Fibroblast of lung (primary cell): ENCODE measurements around the gene COLGALT1. TPM values are rescaled to one million over a fixed set of nuclear protein-coding genes. Genes with fewer than 3 reads are reported as not detected.

Experiments used
- DNase-seq, 2 donors: peaks; one replicate each; pipeline versions ENCODE4 v3.0.0 to v3.0.0-alpha.2; 2010; ENCODE audit warnings: low read depth in 2 of 2
- H2AFZ ChIP-seq: 2 replicates; pipeline ENCODE4 v1.5.1; 2012; ENCODE audit warnings: low read length, control low read depth, inconsistent platforms
- H3K27ac ChIP-seq: 2 replicates; pipeline ENCODE4 v1.5.1; 2011; ENCODE audit warnings: low read length, control low read depth; ENCODE audit not compliant: insufficient read depth
- H3K27me3 ChIP-seq: 2 replicates; pipeline ENCODE4 v1.5.1; 2011; ENCODE audit warnings: mild to moderate bottlenecking, low read length; ENCODE audit not compliant: control insufficient read depth, insufficient read depth
- H3K36me3 ChIP-seq: 2 replicates; pipeline ENCODE4 v1.5.1; 2011; ENCODE audit warnings: low read length; ENCODE audit not compliant: control insufficient read depth, insufficient read depth
- H3K4me1 ChIP-seq: 2 replicates; pipeline ENCODE4 v1.5.1; 2011; ENCODE audit warnings: low read length; ENCODE audit not compliant: control insufficient read depth, insufficient read depth; ENCODE audit errors: extremely low read depth
- H3K4me2 ChIP-seq: 2 replicates; pipeline ENCODE4 v1.5.1; 2011; ENCODE audit warnings: low read length, control low read depth; ENCODE audit not compliant: insufficient read depth; ENCODE audit errors: extremely low read depth
- H3K4me3 ChIP-seq, 4 experiments: fragments of 200-600 bp in 1 of 4; sonication (generic) in 1 of 4; replicated peaks in 1 of 4; 2 replicates each; pipeline ENCODE4 v1.5.1; 2011 to 2016; ENCODE audit warnings: low read length in 4 of 4, low read depth in 3 of 4, mild to moderate bottlenecking in 3 of 4, control low read depth in 2 of 4, inconsistent platforms in 1 of 4, mixed read lengths in 1 of 4; ENCODE audit not compliant: insufficient read depth in 1 of 4; ENCODE audit errors: control extremely low read depth in 1 of 4
- H3K79me2 ChIP-seq: 2 replicates; pipeline ENCODE4 v1.5.1; 2012; ENCODE audit warnings: mild to moderate bottlenecking, low read length, inconsistent platforms; ENCODE audit not compliant: control insufficient read depth, insufficient read depth
- H3K9ac ChIP-seq: 2 replicates; pipeline ENCODE4 v1.5.1; 2011; ENCODE audit warnings: mild to moderate bottlenecking, low read length, control low read depth; ENCODE audit not compliant: insufficient read depth
- H3K9me3 ChIP-seq: 2 replicates; pipeline ENCODE4 v1.5.1; 2012; ENCODE audit warnings: low read depth, low read length; ENCODE audit not compliant: control insufficient read depth, insufficient read depth
- H4K20me1 ChIP-seq: 2 replicates; pipeline ENCODE4 v1.5.1; 2011; ENCODE audit warnings: low read length; ENCODE audit not compliant: control insufficient read depth, insufficient read depth; ENCODE audit errors: extremely low read depth
- EZH2 ChIP-seq: IDR thresholded peaks from 2 replicates; pipeline ENCODE4 v1.5.1; 2012; ENCODE audit warnings: low read length, control low read depth, mild to moderate bottlenecking; ENCODE audit errors: missing control alignments
- polyA plus RNA-seq, 2 donors: library from polyadenylated mRNA; depleted of rRNA in 1 of 2; stranded (reverse) in 1 of 2; unstranded in 1 of 2; fragments of >200 nt; gene quantifications; 2 replicates each; pipeline ENCODE4 v1.2.1, GENCODE V29; 2011 to 2012; ENCODE audit warnings: missing spikeins in 1 of 2
- total RNA-seq: library from RNA; depleted of rRNA; stranded (reverse); fragments of >200 nt; gene quantifications from 2 replicates; pipeline ENCODE4 v1.2.1, GENCODE V29; 2014
- TF ChIP-seq, protein P1 (sequence below), 2 donors: IDR thresholded peaks in 1 of 2; conservative IDR thresholded peaks in 1 of 2; 1 replicate in 1 of 2; 2 replicates in 1 of 2; pipeline ENCODE4 v1.5.1; 2011 to 2012; ENCODE audit warnings: low read length in 2 of 2, control low read depth in 1 of 2, inconsistent platforms in 1 of 2, low read depth in 1 of 2, mild to moderate bottlenecking in 1 of 2

Gene COLGALT1
- total and polyA plus RNA-seq, 2 donors (not counting 1 experiment from before 2014, with no cell fraction given) = 96.9 to 103 TPM

DNA sequence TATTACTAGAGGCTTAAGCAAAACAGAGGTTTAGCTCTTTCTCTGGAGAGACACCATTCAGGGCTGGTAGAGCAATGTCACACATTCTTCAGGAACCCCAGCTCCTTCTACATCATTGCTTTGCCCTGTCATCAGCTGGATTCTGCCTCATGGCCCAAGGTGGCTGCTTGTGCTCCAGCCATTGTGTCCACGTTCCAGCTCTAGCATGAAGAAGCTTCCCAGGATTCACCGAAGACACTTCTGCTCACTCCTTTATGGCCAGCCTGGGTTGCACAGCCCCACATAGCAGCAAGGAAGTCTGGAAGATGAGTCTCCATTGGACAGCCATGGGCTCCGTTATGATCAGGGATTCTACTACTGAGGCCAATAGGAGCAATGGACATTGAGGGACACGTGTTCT, 30.8 kb upstream of the COLGALT1 start:
- no peak for DNase-seq
- Histone ChIP-seq H3K36me3 (no peaks in the 10 kb centered on the region), H3K4me1 (no peaks in the 10 kb centered on the region), H3K27me3 (no peaks in the 10 kb centered on the region), H3K79me2 (no peaks in the 10 kb centered on the region), H3K4me3 (no peak overlapping the region), H3K4me2 (no peak overlapping the region), H2AFZ (no peak overlapping the region), H3K9me3 (no peaks in the 10 kb centered on the region), H3K9ac (no peak overlapping the region), H3K27ac (no peak overlapping the region), H4K20me1 (no peaks in the 10 kb centered on the region)
- TF ChIP-seq EZH2 = no peak
- TF ChIP-seq, protein P1, sequence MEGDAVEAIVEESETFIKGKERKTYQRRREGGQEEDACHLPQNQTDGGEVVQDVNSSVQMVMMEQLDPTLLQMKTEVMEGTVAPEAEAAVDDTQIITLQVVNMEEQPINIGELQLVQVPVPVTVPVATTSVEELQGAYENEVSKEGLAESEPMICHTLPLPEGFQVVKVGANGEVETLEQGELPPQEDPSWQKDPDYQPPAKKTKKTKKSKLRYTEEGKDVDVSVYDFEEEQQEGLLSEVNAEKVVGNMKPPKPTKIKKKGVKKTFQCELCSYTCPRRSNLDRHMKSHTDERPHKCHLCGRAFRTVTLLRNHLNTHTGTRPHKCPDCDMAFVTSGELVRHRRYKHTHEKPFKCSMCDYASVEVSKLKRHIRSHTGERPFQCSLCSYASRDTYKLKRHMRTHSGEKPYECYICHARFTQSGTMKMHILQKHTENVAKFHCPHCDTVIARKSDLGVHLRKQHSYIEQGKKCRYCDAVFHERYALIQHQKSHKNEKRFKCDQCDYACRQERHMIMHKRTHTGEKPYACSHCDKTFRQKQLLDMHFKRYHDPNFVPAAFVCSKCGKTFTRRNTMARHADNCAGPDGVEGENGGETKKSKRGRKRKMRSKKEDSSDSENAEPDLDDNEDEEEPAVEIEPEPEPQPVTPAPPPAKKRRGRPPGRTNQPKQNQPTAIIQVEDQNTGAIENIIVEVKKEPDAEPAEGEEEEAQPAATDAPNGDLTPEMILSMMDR (conservative IDR thresholded peaks at IDR 0.05 in 1 of 2, IDR thresholded peaks at IDR 0.05 in 1 of 2; ENCODE audit: low read depth in 1 of 2, low read length in 2 of 2) = no peak

GRCh38 chr19:17525141-17525540, 30.3 kb upstream of the COLGALT1 start:
- Histone ChIP-seq H3K27ac (no peak overlapping the region), H3K27me3 (no peaks in the 10 kb centered on the region), H3K4me2 (no peak overlapping the region), H3K4me3 (no peak overlapping the region), H3K9me3 (no peaks in the 10 kb centered on the region), H3K4me1 (no peaks in the 10 kb centered on the region), H4K20me1 (no peaks in the 10 kb centered on the region), H2AFZ (no peak overlapping the region), H3K36me3 (no peaks in the 10 kb centered on the region), H3K9ac (no peak overlapping the region), H3K79me2 (no peaks in the 10 kb centered on the region)
- no peak for DNase-seq
- TF ChIP-seq, protein P1 (conservative IDR thresholded peaks at IDR 0.05 in 1 of 2, IDR thresholded peaks at IDR 0.05 in 1 of 2; ENCODE audit: low read depth in 1 of 2, low read length in 2 of 2) = no peak
- TF ChIP-seq EZH2 = no peak

DNA sequence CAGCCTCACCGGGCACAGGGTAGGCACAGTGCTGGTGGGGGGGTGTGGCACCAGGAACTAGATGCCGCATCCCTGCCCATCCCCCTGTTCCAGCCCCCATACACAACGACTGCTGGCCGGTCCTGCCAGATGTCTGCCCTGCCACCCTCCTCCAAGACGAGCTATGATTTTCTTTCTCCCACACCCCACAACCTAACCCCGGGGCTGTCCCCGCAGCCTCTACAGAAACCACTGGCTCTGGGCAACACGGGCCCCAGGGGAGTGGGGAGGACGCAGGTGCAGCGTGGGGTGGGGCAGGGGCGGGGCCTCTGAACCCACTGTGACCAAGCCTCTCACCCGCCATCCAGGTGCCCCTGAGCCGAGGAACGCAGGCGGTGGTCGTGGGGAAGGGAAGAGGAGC, 28.5 kb upstream of the COLGALT1 start:
- Histone ChIP-seq H3K4me3 (no peak overlapping the region), H3K27me3 (no peaks in the 10 kb centered on the region), H3K36me3 (no peaks in the 10 kb centered on the region), H3K4me2 (no peak overlapping the region), H3K9me3 (no peaks in the 10 kb centered on the region), H3K27ac (no peak overlapping the region), H3K4me1 (no peaks in the 10 kb centered on the region), H2AFZ (no peak overlapping the region), H3K79me2 (no peaks in the 10 kb centered on the region), H3K9ac (no peak overlapping the region), H4K20me1 (no peaks in the 10 kb centered on the region)
- no peak for DNase-seq
- TF ChIP-seq EZH2 = no peak
- TF ChIP-seq, protein P1 (conservative IDR thresholded peaks at IDR 0.05 in 1 of 2, IDR thresholded peaks at IDR 0.05 in 1 of 2; ENCODE audit: low read depth in 1 of 2, low read length in 2 of 2) = no peak
